NT2/D1 (cell line): ENCODE data around the gene GEMIN8.

Source experiments
- DNase-seq: peaks from one replicate; pipeline ENCODE4 v3.0.0-alpha.2; 2011; ENCODE audit warnings: low read depth, low spot score
- H3K27me3 ChIP-seq: 2 replicates; pipeline ENCODE4 v1.6.0; 2011; ENCODE audit warnings: mild to moderate bottlenecking; ENCODE audit not compliant: insufficient read length, insufficient read depth
- H3K36me3 ChIP-seq: 2 replicates; pipeline ENCODE4 v1.6.1; 2011; ENCODE audit warnings: mild to moderate bottlenecking, low read length, mixed read lengths; ENCODE audit not compliant: insufficient read depth, insufficient read length
- H3K4me1 ChIP-seq: 2 replicates; pipeline ENCODE4 v1.5.1; 2011; ENCODE audit not compliant: insufficient read depth, insufficient read length
- H3K4me3 ChIP-seq: 2 replicates; pipeline ENCODE4 v1.5.1; 2011; ENCODE audit warnings: low read depth; ENCODE audit not compliant: insufficient read length
- H3K9ac ChIP-seq: 2 replicates; pipeline ENCODE4 v1.6.0; 2011; ENCODE audit warnings: low read depth; ENCODE audit not compliant: insufficient read length
- H3K9me3 ChIP-seq: 2 replicates; pipeline ENCODE4 v1.5.1; 2011; ENCODE audit warnings: mild to moderate bottlenecking, low read length; ENCODE audit not compliant: insufficient read depth
- SUZ12 ChIP-seq: IDR thresholded peaks from 2 replicates; pipeline ENCODE4 v1.6.1; 2011; ENCODE audit not compliant: insufficient read length, insufficient read depth; ENCODE audit errors: extremely low read depth
- YY1 ChIP-seq: IDR thresholded peaks from 2 replicates; pipeline ENCODE4 v1.6.1; 2011; ENCODE audit not compliant: insufficient read length, insufficient read depth
- ZNF274 ChIP-seq: IDR thresholded peaks from 2 replicates; pipeline ENCODE4 v1.6.1; 2011; ENCODE audit warnings: mild to moderate bottlenecking, low read depth, low read length

Gene GEMIN8

GRCh38 chrX:14015941-14016340 lies 13.8 kb downstream of the GEMIN8 start:
- H3K27me3 ChIP-seq, result no peaks in the 10 kb centered on the region
- no peaks in the 10 kb centered on the region for H3K4me1 ChIP-seq
- H3K9me3 ChIP-seq, result no peaks in the 10 kb centered on the region
- TF ChIP-seq YY1, result no peak
- no peak for TF ChIP-seq ZNF274
- TF ChIP-seq SUZ12, result no peak
- DNase-seq, result no peak
- H3K9ac ChIP-seq, result no peak overlapping the region
- no peak overlapping the region for H3K4me3 ChIP-seq
- peaks cover 45% of the 10 kb centered on the region for H3K36me3 ChIP-seq

DNA sequence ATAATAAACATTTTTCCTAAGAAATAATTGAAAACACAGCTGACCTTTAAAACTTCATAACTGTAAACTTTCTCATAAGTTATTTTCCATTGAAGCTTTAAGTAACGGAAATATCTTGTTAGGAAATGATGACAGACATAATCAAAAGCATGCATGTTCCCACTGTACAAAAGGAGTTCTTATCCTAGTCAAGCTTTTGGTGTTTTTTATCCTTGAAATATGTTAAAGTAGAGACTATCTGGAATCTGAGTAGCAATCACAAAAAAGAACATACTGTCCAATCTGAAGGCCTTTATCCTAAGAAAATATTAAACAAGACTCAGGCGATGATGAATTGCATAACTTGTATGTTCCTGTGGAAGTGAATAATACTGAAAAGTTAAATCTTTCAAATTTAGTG lies 14.4 kb downstream of the GEMIN8 start:
- H3K9me3 ChIP-seq, result no peaks in the 10 kb centered on the region
- DNase-seq, result no peak
- TF ChIP-seq YY1 (no peak), SUZ12 (no peak), ZNF274 (no peak)
- H3K4me1 ChIP-seq, result no peaks in the 10 kb centered on the region
- no peak overlapping the region for H3K9ac ChIP-seq
- peaks cover 39% of the 10 kb centered on the region for H3K36me3 ChIP-seq
- no peaks in the 10 kb centered on the region for H3K27me3 ChIP-seq
- H3K4me3 ChIP-seq, result no peak overlapping the region

DNA sequence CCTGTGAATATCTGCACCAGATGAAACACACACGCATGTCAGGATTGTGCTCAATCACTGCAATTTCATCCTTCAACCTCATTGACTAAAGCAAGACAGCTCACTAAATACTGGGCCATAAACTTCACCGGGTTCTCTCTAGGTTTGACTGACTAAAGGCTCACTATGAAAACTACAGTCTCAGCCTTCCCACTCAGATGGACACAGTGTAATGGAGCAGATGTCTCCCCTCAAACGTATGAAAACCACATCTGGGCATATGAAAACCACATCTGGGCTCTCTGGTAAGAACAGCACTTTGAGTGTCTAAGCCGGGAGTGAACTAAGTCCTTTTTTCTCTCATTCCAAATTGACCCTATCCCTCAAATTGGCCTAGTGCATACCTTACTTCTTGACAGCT lies 15.2 kb downstream of the GEMIN8 start:
- H3K27me3 ChIP-seq, result no peaks in the 10 kb centered on the region
- no peaks in the 10 kb centered on the region for H3K4me1 ChIP-seq
- DNase-seq, result no peak
- TF ChIP-seq ZNF274 (no peak), YY1 (no peak), SUZ12 (no peak)
- H3K4me3 ChIP-seq, result no peak overlapping the region
- H3K36me3 ChIP-seq, result peaks cover 35% of the 10 kb centered on the region
- H3K9me3 ChIP-seq, result no peaks in the 10 kb centered on the region
- no peak overlapping the region for H3K9ac ChIP-seq

DNA sequence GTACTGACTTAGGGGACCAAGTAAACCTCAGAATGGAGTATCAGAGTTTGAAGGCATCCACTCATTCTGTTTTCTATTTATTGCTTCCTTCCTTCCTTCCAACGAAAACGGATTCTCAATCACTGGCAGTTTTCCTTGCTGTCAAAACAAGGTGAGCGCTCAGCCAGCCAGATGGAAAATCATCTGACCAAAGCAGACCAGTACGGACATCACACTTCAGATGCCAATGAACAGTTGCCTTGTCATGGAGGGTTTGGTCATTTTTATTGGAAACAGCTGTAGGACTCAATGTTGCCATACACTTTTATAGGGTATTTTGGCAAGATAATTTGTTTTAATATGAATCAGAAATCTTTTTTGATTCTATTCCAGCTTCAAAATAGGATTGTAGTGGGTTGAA lies 16.6 kb downstream of the GEMIN8 start:
- Histone ChIP-seq H3K27me3 (no peaks in the 10 kb centered on the region), H3K9ac (no peak overlapping the region), H3K36me3 (peaks cover 44% of the 10 kb centered on the region), H3K4me3 (no peak overlapping the region), H3K9me3 (no peaks in the 10 kb centered on the region), H3K4me1 (no peaks in the 10 kb centered on the region)
- TF ChIP-seq ZNF274 (no peak), SUZ12 (no peak), YY1 (no peak)
- no peak for DNase-seq

- no peak for DNase-seq
- Histone ChIP-seq H3K4me1 (no peaks in the 10 kb centered on the region), H3K27me3 (no peaks in the 10 kb centered on the region), H3K9ac (no peak overlapping the region), H3K9me3 (no peaks in the 10 kb centered on the region), H3K4me3 (no peak overlapping the region), H3K36me3 (peaks cover 33% of the 10 kb centered on the region)
- TF ChIP-seq YY1 (no peak), SUZ12 (no peak), ZNF274 (no peak)
These were observed 19.1 kb downstream of the GEMIN8 start for GRCh38 chrX:14010566-14010965.

DNA sequence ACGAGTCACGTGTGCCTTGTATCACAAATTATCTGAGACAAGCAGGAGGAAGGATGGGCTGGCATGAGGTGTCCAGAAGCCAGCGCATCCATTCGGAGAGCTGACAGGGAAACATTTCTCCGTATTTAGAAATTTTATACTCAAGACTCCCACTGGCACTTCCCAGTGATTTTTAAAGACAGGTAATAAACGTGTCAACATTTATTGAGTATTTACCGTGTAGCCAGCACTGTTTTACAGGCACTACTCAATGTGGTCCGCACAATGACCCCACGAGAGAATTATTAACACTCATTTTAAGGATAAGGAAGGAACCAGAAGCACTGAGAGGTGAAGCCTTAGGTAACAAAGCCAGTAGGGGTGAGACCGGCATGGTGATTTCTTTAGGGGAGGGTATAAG lies 23.2 kb downstream of the GEMIN8 start:
- no peaks in the 10 kb centered on the region for H3K9me3 ChIP-seq
- no peaks in the 10 kb centered on the region for H3K27me3 ChIP-seq
- no peak overlapping the region for H3K9ac ChIP-seq
- no peak for TF ChIP-seq ZNF274
- no peak for TF ChIP-seq YY1
- no peak for TF ChIP-seq SUZ12
- H3K4me1 ChIP-seq, result no peaks in the 10 kb centered on the region
- no peak for DNase-seq
- no peak overlapping the region for H3K4me3 ChIP-seq
- H3K36me3 ChIP-seq, result peaks cover 19% of the 10 kb centered on the region

GRCh38 chrX:14003876-14004425 lies 25.7 kb downstream of the GEMIN8 start:
- peaks cover 12% of the 10 kb centered on the region for H3K36me3 ChIP-seq
- no peak for DNase-seq
- no peaks in the 10 kb centered on the region for H3K9me3 ChIP-seq
- no peaks in the 10 kb centered on the region for H3K27me3 ChIP-seq
- no peak for TF ChIP-seq ZNF274
- no peak for TF ChIP-seq SUZ12
- TF ChIP-seq YY1, result no peak
- no peaks in the 10 kb centered on the region for H3K4me1 ChIP-seq
- no peak overlapping the region for H3K9ac ChIP-seq
- H3K4me3 ChIP-seq, result no peak overlapping the region
